GM12891 (cell line): ENCODE data around the gene ARFIP1.

ENCODE experiments used
- POLR2A ChIP-seq: IDR thresholded peaks from 2 replicates; pipeline ENCODE4 v1.6.1; 2011; ENCODE audit warnings: low read depth, low read length, control low read depth
- POLR2AphosphoS5 ChIP-seq: IDR thresholded peaks from 2 replicates; pipeline ENCODE4 v1.6.1; 2011; ENCODE audit warnings: low read depth, low read length, control low read depth
- SPI1 ChIP-seq: IDR thresholded peaks from 2 replicates; pipeline ENCODE4 v1.6.1; 2011; ENCODE audit warnings: low read depth, low read length, control low read depth
- TAF1 ChIP-seq: IDR thresholded peaks from 2 replicates; pipeline ENCODE4 v1.6.1; 2011; ENCODE audit warnings: low read depth, low read length, control low read depth

DNA sequence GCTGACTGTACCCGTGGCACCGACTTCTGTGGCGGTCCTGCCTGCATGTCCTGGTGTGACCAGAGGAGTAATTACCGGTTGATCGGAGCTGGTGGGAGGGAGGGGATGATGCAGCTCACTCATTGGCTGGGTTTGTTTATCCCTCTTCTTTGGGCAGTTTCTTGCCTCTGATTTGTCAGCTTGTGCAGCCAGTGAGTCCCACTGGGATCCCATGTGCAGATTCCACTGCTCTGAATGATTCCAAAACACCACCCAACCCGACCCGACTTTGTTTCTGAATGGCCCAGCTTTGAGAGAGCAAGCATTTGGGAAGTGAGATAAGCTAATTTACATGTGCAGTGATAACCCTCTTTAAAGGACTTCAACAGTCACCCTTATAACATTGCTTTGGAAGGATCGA, 170.2 kb downstream of the ARFIP1 start:
- TF ChIP-seq POLR2A (no peak), POLR2AphosphoS5 (no peak), TAF1 (no peak), SPI1 (no peak)
